Frontal cortex (tissue), 4 donors: Measurements from ENCODE around the gene ACTC1. TPM values are rescaled to one million over a fixed set of nuclear protein-coding genes. Genes with fewer than 3 reads are reported as not detected.

Experiments used
- DNase-seq, 2 donors: peaks; one replicate each; pipeline ENCODE4 v3.0.0; 2012; ENCODE audit warnings: low spot score in 2 of 2
- FAIRE-seq: peaks from 2 replicates; lab custom pipeline; 2012; peaks lifted over from hg19 to GRCh38; lab: Jason Lieb, UNC
- total RNA-seq: library from RNA; depleted of rRNA; stranded (reverse); fragments of >200 nt; gene quantifications from one replicate; pipeline ENCODE4 v1.2.3, GENCODE V29; 2014
- donor health status: control.
- donor health status: control.
- donor health status: control.

The ACTC1 gene
- total RNA-seq, 1 donor from 2014 or later = 0.41 TPM

DNA sequence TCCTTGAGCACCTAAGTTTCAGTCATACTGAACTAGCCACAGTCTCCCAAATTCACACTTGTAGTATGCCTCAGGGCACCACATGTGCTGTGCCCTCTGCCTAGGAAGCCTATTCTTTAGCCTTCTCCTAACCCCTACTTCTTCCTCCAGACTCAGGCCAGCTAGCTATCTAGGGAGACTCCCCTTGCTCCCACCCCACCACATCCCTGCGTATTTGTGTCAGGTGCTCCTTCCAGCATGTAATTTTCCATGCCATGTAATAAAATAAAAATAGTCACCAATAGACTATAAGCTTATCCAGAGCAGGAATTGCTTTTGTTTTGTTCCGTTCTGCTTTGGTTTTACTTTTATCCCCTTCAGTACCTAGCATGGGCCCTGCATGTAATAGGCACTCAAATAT, 25.6 kb downstream of the ACTC1 start:
- FAIRE-seq = no peak
- DNase-seq = no peak

DNA sequence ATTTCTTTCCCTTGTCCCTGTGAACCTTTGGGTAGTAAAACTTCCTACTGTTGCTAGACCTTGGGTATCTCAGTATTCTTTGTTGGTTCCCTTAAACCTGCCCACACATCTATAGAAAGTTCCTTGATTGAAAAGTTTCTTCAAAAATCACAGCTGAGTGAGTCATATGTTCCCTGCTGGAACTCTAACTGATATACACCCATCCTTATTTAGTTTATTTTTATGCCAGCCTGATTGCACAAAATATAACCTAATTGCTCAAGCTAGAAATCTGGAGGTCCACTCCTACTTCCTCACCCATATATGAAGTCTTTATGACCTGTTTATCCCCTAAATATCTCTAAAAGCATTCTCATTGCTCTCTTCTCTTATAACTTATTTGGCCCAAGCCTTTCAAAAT, 26.8 kb downstream of the ACTC1 start:
- DNase-seq = no peak
- FAIRE-seq = no peak

DNA sequence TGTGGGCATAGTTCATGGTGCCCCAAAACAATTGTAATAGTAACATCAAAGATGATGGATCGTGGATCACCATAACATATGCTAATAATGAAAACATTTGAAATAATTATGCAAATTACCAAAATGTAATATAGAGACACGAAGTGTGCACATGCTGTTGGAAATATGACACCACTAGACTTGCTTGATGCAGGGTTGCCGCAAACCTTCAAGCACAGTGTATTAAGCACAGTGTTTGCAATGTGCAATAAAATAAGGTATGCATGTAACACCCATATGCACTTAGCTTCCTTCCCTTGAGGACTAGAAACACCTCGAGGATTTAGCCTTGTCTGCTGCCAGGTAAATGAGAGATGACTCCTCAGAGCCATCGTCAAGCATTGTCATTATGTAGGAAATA, 29.6 kb downstream of the ACTC1 start:
- DNase-seq (no peak), FAIRE-seq (no peak)

GRCh38 chr15:34760909-34761308, 34.4 kb downstream of the ACTC1 start:
- FAIRE-seq (no peak), DNase-seq (no peak)

DNA sequence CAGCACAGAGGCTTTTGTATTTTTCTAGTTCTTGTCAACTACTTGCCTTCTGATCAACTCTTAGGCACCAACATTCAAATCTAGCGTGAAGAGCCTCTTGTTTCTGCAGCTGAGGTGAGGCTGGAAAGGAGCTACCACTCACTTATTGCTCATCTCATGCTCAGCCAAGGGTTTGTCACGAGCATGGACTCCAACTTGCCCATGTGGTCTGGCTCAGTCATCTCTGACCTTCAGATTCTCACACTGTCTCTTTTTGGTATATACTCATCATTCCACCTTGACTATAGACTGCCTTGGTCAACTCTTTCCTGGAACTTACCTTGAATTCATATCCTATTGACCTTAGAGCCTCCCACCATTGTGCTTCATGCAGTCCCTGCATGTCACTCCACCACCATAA, 35.4 kb downstream of the ACTC1 start:
- DNase-seq (no peak), FAIRE-seq (no peak)

- FAIRE-seq (no peak), DNase-seq (no peak)
These were observed 36.0 kb downstream of the ACTC1 start for GRCh38 chr15:34759347-34759746.

- DNase-seq (no peak), FAIRE-seq (no peak)
These were observed 38.1 kb downstream of the ACTC1 start for GRCh38 chr15:34757262-34757661.

DNA sequence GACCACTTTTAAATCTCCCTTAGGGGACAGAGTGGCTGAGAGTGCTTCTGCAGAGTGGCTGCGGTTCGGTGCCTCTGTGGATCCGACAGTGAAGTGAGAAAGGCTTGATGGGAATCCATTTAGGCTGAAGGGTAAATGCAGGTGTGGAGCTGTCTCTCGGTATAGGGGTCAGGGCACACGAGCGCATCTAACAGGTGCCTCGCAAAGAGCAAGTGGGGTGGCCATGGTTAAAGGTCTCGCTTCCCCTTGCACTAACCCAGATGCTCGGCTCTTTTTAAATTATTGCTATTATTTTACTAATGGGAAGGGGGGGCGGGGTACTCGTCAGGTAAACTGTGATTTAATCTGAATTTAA, 40.0 kb downstream of the ACTC1 start:
- no peak for FAIRE-seq
- no peak for DNase-seq

DNA sequence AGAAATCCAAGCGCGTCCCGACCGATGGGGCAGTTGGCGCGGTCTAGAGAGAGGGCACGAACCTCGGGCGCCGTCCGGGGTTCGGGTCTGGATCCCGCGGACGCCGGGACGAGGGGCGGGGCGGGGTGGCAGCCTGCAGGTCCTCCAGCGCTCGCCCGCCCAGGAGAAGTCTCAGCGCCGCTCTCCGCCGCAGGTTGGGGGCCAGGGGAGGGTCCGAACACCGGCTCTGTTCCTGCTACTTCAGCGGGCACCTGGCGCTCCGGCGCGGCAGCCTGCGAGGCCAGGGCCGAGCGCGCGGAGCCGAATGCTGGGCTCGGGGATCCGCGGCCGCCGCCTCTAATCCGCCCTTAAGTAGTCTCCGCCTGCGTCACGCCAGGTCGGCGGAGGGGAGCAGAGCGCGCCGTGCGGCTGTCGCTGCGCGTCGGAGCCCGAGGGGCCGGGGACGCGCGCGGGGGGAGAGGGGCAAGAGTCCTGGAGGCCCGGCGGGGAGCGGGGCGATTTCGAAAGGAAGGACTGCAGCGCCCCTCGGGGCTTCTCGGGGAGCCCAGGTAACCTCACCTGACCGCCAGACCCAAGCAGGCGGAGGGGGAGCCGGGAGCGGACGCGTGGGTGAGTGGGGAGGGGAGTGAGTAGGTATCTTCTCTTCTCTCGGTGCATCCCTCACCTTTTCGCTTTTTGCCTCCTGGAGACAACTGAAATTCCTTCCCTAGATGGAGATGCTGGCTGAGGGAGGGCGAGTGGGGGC, 40.5 kb downstream of the ACTC1 start, which contains the start of gene GJD2:
GJD2 (minus strand) TSS at position 325 of the 745 bp plus-strand sequence. CDS start 510 bp downstream, outside the sequence.
- DNase-seq (no peak), FAIRE-seq (no peak)

GRCh38 chr15:34754171-34754601, 41.2 kb downstream of the ACTC1 start:
- DNase-seq (no peak), FAIRE-seq (no peak)

GRCh38 chr15:34753236-34753894, 42.0 kb downstream of the ACTC1 start:
- FAIRE-seq (no peak), DNase-seq (peak in 1 of 2 donors; percentile 24)

DNA sequence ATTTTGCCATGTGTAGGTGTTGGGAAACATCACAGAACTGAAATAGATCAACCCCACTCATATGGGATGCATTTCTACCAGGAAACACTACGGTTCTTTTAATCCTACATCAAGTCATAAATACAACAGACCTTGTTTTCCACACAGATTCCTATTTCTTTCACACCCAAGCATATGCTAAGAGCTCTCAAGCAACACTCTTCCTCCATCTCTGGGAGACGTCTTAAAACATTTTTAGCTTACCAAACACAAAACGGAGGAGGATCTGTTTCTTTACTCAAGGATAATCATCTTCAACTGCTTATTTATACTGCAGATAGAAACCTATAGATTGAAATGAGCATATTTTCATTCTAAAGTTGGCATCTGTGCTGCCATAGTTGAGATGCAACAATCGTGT, 45.7 kb downstream of the ACTC1 start:
- FAIRE-seq = no peak
- DNase-seq = no peak

Other genes with a start within 250 kb of the ACTC1 start
- 28.9 TPM for gene GOLGA8B, start 211.9 kb downstream of the ACTC1 start, total RNA-seq
- 6.5 TPM for gene GJD2, start 40.6 kb downstream of the ACTC1 start, total RNA-seq
- gene AQR, start 174.2 kb upstream of the ACTC1 start, total RNA-seq = 39.1 TPM
- 115 TPM for gene ZNF770, start 192.7 kb upstream of the ACTC1 start, total RNA-seq